SKM-1 treated with dmso at 0.1 percent for 144 hours (cell line): ENCODE data around the gene ZNF143.
A peak's percentile ranks its signal among the peaks of the same experiment; 100 is the strongest.
"Not testable (repeated sequence)": the region's sequence is repeated elsewhere in the genome, so short reads cannot be mapped to it uniquely, and the experiment has no call there.

ENCODE experiments used
- DNase-seq: peaks from one replicate; lab custom pipeline; 2025; ENCODE audit not compliant: unreplicated experiment; lab: John Stamatoyannopoulos, UW

ZNF143 gene

GRCh38 chr11:9535189-9535781 is 74.5 kb downstream of the ZNF143 start:
- DNase-seq = peak; percentile 97

- DNase-seq = no peak
Measured at GRCh38 chr11:9538548-9538947, 77.7 kb downstream of the ZNF143 start.

GRCh38 chr11:9549216-9549615 is 88.4 kb downstream of the ZNF143 start:
- DNase-seq = not testable (repeated sequence)

GRCh38 chr11:9550191-9550628 is 89.4 kb downstream of the ZNF143 start:
- DNase-seq = no peak

GRCh38 chr11:9561279-9561982 is 100.6 kb downstream of the ZNF143 start:
- no peak for DNase-seq

GRCh38 chr11:9562716-9563115 is 101.9 kb downstream of the ZNF143 start:
- DNase-seq = no peak

- no peak for DNase-seq
Measured at GRCh38 chr11:9563196-9563730, 102.5 kb downstream of the ZNF143 start.

GRCh38 chr11:9565822-9566560 is 105.2 kb downstream of the ZNF143 start:
- peak; percentile 73 for DNase-seq

- DNase-seq = no peak
Measured at GRCh38 chr11:9566561-9567063, 105.8 kb downstream of the ZNF143 start.

- DNase-seq = no peak
Measured at GRCh38 chr11:9567401-9567800, 106.6 kb downstream of the ZNF143 start.

- DNase-seq = no peak
Measured at GRCh38 chr11:9568161-9568853, 107.5 kb downstream of the ZNF143 start.

GRCh38 chr11:9568854-9569587 is 108.2 kb downstream of the ZNF143 start:
- DNase-seq = peak; percentile 66

GRCh38 chr11:9569588-9570164 is 108.9 kb downstream of the ZNF143 start:
- no peak for DNase-seq

GRCh38 chr11:9570313-9571025 is 109.7 kb downstream of the ZNF143 start:
- no peak for DNase-seq

- DNase-seq = no peak
Measured at GRCh38 chr11:9571071-9571762, 110.4 kb downstream of the ZNF143 start.

- DNase-seq = no peak
Measured at GRCh38 chr11:9571763-9572115, 110.9 kb downstream of the ZNF143 start.

- DNase-seq = peak; percentile 96
Measured at GRCh38 chr11:9573052-9573774, 112.4 kb downstream of the ZNF143 start, which contains the start of gene WEE1. Gene WEE1 (plus strand): TSS chr11:9573670. CDS start chr11:9573934, 264 bp downstream.
